ENCODE results near the gene SIGMAR1.

DNA sequence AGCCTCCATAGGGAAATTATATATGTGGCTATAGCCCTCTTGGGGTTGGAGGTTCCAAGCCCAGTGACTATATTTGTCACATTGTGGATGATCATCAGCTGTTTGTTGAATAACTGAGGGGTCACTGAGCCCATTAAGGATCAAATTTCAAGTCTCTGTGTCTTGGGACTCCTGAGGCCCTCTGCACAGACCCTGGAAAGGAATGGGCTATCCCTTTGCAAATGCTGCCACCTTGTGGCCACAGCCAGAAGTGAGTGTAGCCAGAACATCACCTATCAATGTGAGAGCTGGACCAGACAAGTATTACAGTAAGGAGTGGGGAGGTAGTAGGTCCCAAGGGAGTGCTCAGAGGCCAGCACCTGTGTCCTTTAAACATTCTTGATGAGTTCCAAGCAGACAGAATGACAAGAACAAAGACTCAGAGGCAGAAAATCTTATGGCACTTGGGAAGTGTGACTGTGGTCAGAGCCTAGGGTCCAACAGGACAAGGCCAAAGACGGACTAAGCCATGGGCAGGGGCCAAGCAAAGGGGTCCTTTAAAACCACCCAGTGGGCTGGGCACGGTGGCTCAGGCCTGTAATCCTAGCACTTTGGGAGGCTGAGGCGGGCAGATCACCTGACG, 33.9 kb downstream of the SIGMAR1 start:
- TF ChIP-seq POLR2A (IDR thresholded peaks at IDR 0.05; ENCODE audit: control extremely low read depth in 1 of 2, low read depth in 2 of 2, low read length in 2 of 2) = no peak
- no peak for TF ChIP-seq EZH2 (IDR thresholded peaks at IDR 0.05; ENCODE audit: low read depth, low read length, severe bottlenecking)
- TF ChIP-seq CTCF (IDR thresholded peaks at IDR 0.05; ENCODE audit: control extremely low read depth in 1 of 3, insufficient read depth in 1 of 3, low read depth in 1 of 3, low read length in 3 of 3) = peak; percentile 77 to 96 (median 96)
